Measurements from ENCODE around the gene SCN1A.

SCN1A gene

DNA sequence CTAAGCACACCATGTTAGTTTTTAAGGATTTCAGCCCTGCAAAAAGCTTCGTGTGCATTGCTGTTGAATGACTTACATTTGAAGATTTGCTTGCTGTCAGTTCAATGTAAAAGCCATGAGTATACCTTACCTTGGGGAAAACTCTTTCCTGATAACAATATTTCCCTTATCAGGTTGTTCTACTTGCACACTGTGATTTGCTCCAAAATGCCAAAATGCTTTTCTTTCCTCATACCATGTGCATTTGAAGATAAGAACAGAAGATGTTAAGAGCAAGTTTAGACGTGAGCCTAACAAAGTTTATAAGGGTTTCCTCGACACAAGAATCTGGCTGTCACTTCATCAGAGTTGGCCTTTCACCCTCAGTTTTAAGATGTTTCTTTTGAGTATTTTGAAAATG, 57.6 kb downstream of the SCN1A start:
- Histone ChIP-seq H3K4me3 (ENCODE audit: low read depth, low read length) (no peak overlapping the region), H3K4me1 (ENCODE audit: control insufficient read depth, insufficient read depth, low read length) (no peaks in the 10 kb centered on the region), H3K9ac (ENCODE audit: low read depth, low read length) (no peak overlapping the region), H3K9me3 (ENCODE audit: control insufficient read depth, insufficient read depth, low read length) (no peaks in the 10 kb centered on the region), H3K27me3 (ENCODE audit: control insufficient read depth, insufficient read depth, low read length) (no peaks in the 10 kb centered on the region), H3K36me3 (ENCODE audit: control insufficient read depth, insufficient read depth, low read length) (no peaks in the 10 kb centered on the region)

DNA sequence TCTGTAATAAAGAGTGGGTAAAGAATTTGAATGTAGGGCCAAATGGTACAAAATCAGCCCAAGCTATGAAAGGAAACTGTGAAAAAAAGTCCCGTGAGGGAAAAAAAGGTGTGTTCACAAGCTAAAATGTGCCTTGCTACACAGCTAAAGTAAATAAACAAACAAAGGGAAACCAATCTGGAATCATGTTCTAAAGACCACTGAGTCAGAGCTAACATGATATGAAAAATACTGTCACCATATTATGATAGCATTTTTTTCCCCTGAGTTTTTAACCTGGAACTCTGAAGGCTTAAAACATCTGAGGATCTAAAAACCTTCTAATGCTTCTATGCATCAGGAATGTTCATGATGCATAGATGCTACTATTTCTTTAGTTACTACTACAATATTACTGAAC, 58.8 kb downstream of the SCN1A start:
- Histone ChIP-seq H3K9ac (ENCODE audit: low read depth, low read length) (no peak overlapping the region), H3K9me3 (ENCODE audit: control insufficient read depth, insufficient read depth, low read length) (no peaks in the 10 kb centered on the region), H3K4me1 (ENCODE audit: control insufficient read depth, insufficient read depth, low read length) (no peaks in the 10 kb centered on the region), H3K27me3 (ENCODE audit: control insufficient read depth, insufficient read depth, low read length) (no peaks in the 10 kb centered on the region), H3K4me3 (ENCODE audit: low read depth, low read length) (no peak overlapping the region), H3K36me3 (ENCODE audit: control insufficient read depth, insufficient read depth, low read length) (no peaks in the 10 kb centered on the region)

DNA sequence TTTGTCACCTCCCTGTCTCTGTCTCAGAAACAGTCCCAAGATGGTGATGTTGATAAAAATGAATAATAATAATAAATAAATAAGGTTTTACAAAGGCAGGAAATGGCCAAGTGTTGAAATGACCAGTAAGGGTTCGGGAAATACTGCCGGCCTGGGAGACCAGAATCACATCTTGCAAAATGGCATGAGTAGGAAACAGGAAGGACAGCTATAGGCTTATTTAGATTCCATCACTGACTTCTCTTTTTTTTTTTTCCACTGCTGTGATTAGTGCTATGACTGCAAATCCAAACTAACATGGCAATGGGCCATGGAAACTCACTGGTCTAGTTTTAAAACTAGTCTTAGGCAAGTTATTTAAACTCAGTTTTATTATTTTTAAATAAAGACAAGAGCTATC, 60.6 kb downstream of the SCN1A start:
- no peak overlapping the region for H3K4me3 ChIP-seq (ENCODE audit: low read depth, low read length)
- no peaks in the 10 kb centered on the region for H3K4me1 ChIP-seq (ENCODE audit: control insufficient read depth, insufficient read depth, low read length)
- H3K9me3 ChIP-seq (ENCODE audit: control insufficient read depth, insufficient read depth, low read length) = no peaks in the 10 kb centered on the region
- no peak overlapping the region for H3K9ac ChIP-seq (ENCODE audit: low read depth, low read length)
- H3K27me3 ChIP-seq (ENCODE audit: control insufficient read depth, insufficient read depth, low read length) = peaks cover 2% of the 10 kb centered on the region
- no peaks in the 10 kb centered on the region for H3K36me3 ChIP-seq (ENCODE audit: control insufficient read depth, insufficient read depth, low read length)

DNA sequence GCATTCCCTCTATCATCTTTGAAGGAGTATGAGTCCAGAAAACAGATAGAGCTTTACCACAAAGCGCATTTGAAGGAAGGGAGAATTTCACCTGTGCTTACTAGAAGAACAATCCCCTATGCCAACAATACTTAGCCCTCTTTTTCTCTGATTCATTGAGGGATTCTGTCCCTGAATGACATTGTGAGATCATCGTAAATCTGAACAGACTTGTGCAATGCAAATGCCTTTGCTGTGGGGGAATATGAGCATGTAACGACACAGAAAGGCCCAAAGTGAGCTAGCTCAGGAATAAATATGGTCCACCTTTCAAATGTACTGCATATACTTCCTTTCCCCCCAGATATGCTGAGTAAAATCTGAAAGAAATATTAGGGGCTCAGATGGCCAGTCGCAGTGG, 67.6 kb downstream of the SCN1A start:
- H3K4me3 ChIP-seq (ENCODE audit: low read depth, low read length) = no peak overlapping the region
- no peak overlapping the region for H3K9ac ChIP-seq (ENCODE audit: low read depth, low read length)
- no peaks in the 10 kb centered on the region for H3K4me1 ChIP-seq (ENCODE audit: control insufficient read depth, insufficient read depth, low read length)
- H3K27me3 ChIP-seq (ENCODE audit: control insufficient read depth, insufficient read depth, low read length) = peaks cover 2% of the 10 kb centered on the region
- H3K9me3 ChIP-seq (ENCODE audit: control insufficient read depth, insufficient read depth, low read length) = no peaks in the 10 kb centered on the region
- no peaks in the 10 kb centered on the region for H3K36me3 ChIP-seq (ENCODE audit: control insufficient read depth, insufficient read depth, low read length)

DNA sequence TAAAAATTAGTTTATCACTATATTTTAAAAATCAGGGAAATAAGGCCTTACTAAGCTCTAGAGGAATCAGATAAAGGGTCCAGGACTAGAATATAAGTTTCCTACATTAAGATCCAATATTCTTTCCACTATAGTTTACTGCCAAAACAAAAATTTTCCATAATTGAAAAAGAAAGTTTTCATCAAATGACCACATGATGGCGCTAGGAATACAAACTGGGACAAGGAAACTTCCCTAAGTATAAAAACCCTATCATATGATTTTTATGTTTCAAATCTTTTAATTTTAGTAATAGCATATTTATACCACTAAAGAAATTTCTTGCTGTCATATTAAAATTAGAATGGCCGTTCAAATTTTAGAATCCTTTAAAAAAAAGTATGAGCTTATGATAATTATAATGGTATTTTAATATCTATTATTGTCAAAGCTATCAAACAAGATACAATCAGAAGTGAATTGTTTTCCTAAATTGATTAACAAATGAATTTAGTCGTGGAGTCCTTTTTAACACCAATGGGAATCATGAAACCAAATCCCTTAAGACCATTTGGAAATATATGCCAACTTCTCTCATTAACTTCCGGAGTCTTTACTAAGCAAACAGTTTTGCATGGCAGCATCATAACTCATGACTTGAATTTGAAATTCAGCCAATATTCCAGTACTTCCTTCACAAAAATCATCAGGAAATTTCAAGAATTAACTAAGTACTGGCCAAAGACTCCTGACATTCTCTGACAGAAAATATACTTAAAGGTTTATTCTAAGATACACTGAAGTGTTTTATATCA, 70.3 kb downstream of the SCN1A start:
- H3K4me1 ChIP-seq (ENCODE audit: control insufficient read depth, insufficient read depth, low read length) = no peaks in the 10 kb centered on the region
- H3K9me3 ChIP-seq (ENCODE audit: control insufficient read depth, insufficient read depth, low read length) = no peaks in the 10 kb centered on the region
- H3K27me3 ChIP-seq (ENCODE audit: control insufficient read depth, insufficient read depth, low read length) = no peaks in the 10 kb centered on the region
- H3K9ac ChIP-seq (ENCODE audit: low read depth, low read length) = no peak overlapping the region
- no peaks in the 10 kb centered on the region for H3K36me3 ChIP-seq (ENCODE audit: control insufficient read depth, insufficient read depth, low read length)
- H3K4me3 ChIP-seq (ENCODE audit: low read depth, low read length) = no peak overlapping the region

DNA sequence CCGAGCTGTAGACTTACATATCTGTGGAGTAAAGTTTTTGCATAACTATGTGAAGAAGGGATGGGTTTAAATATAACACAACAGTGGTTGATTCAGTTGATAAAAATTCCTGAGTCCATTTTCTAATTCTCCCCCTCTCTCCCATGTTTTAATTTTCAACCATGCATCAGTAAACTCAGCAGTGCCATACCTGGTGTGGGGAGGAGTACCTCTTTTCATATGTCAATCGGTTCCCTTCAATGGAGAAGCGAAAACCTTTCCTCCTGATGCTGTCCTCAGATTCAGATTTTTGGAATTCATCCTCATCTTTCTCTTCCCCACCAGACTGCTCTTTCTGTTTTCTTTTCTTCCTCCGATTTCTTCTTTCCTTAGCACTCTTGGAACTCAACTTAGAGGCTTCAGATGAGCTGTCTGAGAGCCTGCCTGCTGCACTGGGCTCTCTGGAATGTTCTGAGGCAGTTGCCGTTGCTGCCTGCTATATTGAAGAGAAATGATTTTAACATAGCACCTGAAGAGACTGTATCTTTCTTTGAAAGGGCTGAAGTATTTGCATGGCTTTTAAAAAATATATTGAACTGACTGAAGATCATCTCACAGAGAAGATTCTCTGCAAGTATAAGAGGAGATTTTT, 82.9 kb downstream of the SCN1A start:
- no peaks in the 10 kb centered on the region for H3K27me3 ChIP-seq (ENCODE audit: control insufficient read depth, insufficient read depth, low read length)
- H3K4me1 ChIP-seq (ENCODE audit: control insufficient read depth, insufficient read depth, low read length) = peaks cover 2% of the 10 kb centered on the region
- no peaks in the 10 kb centered on the region for H3K9me3 ChIP-seq (ENCODE audit: control insufficient read depth, insufficient read depth, low read length)
- H3K9ac ChIP-seq (ENCODE audit: low read depth, low read length) = no peak overlapping the region
- no peak overlapping the region for H3K4me3 ChIP-seq (ENCODE audit: low read depth, low read length)
- H3K36me3 ChIP-seq (ENCODE audit: control insufficient read depth, insufficient read depth, low read length) = no peaks in the 10 kb centered on the region

DNA sequence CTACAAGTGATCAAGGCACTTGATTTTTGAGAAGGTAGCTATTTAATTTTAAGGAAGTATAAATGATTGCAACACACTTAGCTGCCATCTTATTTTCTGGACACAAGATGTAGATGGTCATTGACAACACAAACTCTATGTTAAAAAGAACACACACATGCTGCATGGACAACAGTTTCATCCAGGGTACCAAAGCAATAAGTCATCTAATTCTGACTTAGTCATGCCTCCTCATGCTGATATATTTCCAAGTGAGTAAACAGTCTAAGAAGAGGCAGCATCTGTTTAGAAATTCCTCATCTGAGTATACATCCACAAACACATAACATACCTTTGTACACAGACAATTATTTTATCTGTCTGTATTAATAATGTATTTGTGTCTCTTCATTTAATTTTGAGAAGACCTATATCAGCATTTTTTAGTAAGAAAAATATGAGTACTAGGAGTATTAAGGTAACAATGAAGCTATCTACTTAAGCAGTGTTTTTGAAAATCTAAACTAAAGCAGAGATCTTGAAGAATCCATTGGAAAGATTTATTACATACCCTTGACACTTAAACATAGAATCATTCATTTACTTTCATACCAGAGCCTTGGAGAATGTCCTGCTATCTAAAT, 84.9 kb downstream of the SCN1A start:
- Histone ChIP-seq H3K4me3 (ENCODE audit: low read depth, low read length) (no peak overlapping the region), H3K36me3 (ENCODE audit: control insufficient read depth, insufficient read depth, low read length) (no peaks in the 10 kb centered on the region), H3K9ac (ENCODE audit: low read depth, low read length) (no peak overlapping the region), H3K9me3 (ENCODE audit: control insufficient read depth, insufficient read depth, low read length) (no peaks in the 10 kb centered on the region), H3K27me3 (ENCODE audit: control insufficient read depth, insufficient read depth, low read length) (no peaks in the 10 kb centered on the region), H3K4me1 (ENCODE audit: control insufficient read depth, insufficient read depth, low read length) (peaks cover 2% of the 10 kb centered on the region)

DNA sequence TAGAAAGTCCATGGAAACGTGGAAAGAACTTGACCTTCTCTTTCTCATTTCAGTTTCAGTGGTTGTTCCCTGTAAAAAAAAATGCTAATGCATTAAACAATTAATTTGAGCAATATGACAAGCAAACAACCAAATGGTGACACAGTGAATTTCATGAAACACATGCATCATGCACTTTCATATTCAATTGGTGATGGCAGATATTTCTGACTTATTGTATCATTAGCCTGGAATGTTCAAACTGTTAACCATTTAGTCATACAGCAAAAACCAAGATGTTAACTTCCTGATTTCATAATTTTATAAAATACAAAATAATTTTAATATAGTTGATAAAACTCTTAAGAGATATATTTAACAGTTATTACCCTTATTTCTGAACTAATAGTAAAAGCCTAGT, 85.5 kb downstream of the SCN1A start:
- Histone ChIP-seq H3K4me3 (ENCODE audit: low read depth, low read length) (no peak overlapping the region), H3K9ac (ENCODE audit: low read depth, low read length) (no peak overlapping the region), H3K36me3 (ENCODE audit: control insufficient read depth, insufficient read depth, low read length) (no peaks in the 10 kb centered on the region), H3K27me3 (ENCODE audit: control insufficient read depth, insufficient read depth, low read length) (no peaks in the 10 kb centered on the region), H3K4me1 (ENCODE audit: control insufficient read depth, insufficient read depth, low read length) (peaks cover 2% of the 10 kb centered on the region), H3K9me3 (ENCODE audit: control insufficient read depth, insufficient read depth, low read length) (no peaks in the 10 kb centered on the region)

DNA sequence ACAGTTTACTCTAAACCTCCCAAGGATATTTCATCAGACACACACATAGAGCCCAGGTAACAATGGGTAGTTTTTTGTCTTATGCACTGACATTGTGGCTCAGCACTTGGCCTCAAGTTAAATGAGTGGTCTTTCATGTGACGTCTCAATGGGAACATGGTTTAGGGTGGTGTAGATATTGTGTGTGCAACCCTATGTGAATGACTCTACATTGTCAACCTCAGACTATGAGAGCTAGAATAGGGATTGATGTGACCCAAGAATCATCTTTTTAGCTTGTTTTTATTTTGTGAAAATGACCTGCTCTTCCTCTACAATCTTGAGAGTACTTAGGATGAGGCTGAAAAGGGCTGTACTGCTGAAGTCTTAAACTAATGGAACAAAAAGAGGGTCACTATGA, 86.2 kb downstream of the SCN1A start:
- no peaks in the 10 kb centered on the region for H3K27me3 ChIP-seq (ENCODE audit: control insufficient read depth, insufficient read depth, low read length)
- H3K9ac ChIP-seq (ENCODE audit: low read depth, low read length) = no peak overlapping the region
- H3K9me3 ChIP-seq (ENCODE audit: control insufficient read depth, insufficient read depth, low read length) = no peaks in the 10 kb centered on the region
- no peaks in the 10 kb centered on the region for H3K36me3 ChIP-seq (ENCODE audit: control insufficient read depth, insufficient read depth, low read length)
- H3K4me3 ChIP-seq (ENCODE audit: low read depth, low read length) = no peak overlapping the region
- H3K4me1 ChIP-seq (ENCODE audit: control insufficient read depth, insufficient read depth, low read length) = peaks cover 2% of the 10 kb centered on the region

DNA sequence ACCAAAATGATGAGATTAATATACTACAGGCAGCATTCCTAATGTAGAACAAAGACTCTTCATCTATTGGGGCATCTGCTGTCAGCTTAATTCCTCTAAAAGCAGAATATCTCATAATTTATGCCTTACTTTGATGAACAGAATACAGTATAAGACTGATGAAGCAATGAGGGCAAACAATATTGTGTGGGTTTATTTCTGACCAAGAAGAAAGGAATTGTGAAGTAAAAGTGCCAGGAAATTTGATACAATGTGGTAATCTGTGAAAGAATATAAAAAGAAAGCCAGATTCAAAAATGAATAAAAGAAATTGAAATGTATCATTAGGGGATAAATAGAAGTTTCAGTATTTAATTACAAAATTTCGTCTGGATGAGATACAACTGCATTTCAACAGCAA, 95.5 kb downstream of the SCN1A start:
- H3K27me3 ChIP-seq (ENCODE audit: control insufficient read depth, insufficient read depth, low read length) = no peaks in the 10 kb centered on the region
- no peaks in the 10 kb centered on the region for H3K9me3 ChIP-seq (ENCODE audit: control insufficient read depth, insufficient read depth, low read length)
- H3K4me3 ChIP-seq (ENCODE audit: low read depth, low read length) = no peak overlapping the region
- H3K4me1 ChIP-seq (ENCODE audit: control insufficient read depth, insufficient read depth, low read length) = no peaks in the 10 kb centered on the region
- H3K9ac ChIP-seq (ENCODE audit: low read depth, low read length) = no peak overlapping the region
- no peaks in the 10 kb centered on the region for H3K36me3 ChIP-seq (ENCODE audit: control insufficient read depth, insufficient read depth, low read length)

DNA sequence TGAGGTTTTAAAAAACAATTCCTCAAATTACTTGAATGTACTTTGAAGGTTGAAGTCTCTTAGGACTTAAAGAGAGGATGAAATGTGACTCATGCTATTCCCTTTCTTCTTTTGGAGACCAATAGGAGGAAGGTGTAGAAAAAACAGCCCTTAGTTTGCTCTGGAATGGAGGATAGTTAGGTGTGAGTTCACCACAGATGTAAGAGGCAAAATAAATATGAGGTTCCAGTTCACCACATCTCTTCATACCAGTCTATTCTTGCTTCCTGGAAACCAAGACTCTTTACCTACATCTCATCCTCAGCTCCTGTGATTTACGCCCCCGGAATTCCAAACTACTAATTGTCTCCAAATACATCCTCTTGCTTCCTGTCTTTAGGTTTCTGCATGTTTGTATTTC, 96.8 kb downstream of the SCN1A start:
- no peak overlapping the region for H3K4me3 ChIP-seq (ENCODE audit: low read depth, low read length)
- no peaks in the 10 kb centered on the region for H3K27me3 ChIP-seq (ENCODE audit: control insufficient read depth, insufficient read depth, low read length)
- no peak overlapping the region for H3K9ac ChIP-seq (ENCODE audit: low read depth, low read length)
- no peaks in the 10 kb centered on the region for H3K36me3 ChIP-seq (ENCODE audit: control insufficient read depth, insufficient read depth, low read length)
- H3K9me3 ChIP-seq (ENCODE audit: control insufficient read depth, insufficient read depth, low read length) = no peaks in the 10 kb centered on the region
- H3K4me1 ChIP-seq (ENCODE audit: control insufficient read depth, insufficient read depth, low read length) = no peaks in the 10 kb centered on the region

DNA sequence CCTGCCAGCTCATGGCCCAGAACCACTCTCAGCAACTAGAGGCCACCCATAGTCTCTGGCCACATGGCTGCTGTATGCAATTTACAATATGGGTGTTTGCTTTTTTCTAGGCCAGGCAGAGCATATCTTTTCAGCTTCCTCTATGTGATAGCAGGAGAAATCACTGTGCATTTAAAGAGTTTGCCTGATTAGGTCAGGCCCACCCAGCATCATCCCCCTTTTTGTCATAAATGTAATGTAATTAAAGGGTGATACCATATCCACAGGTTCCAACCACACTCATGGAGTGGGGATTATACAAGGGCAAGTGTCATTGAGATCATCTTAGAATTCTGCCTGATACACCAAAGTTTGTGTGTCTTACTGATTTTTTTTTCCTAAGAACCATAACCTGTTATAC, 102.5 kb downstream of the SCN1A start:
- no peaks in the 10 kb centered on the region for H3K27me3 ChIP-seq (ENCODE audit: control insufficient read depth, insufficient read depth, low read length)
- H3K9me3 ChIP-seq (ENCODE audit: control insufficient read depth, insufficient read depth, low read length) = no peaks in the 10 kb centered on the region

More for the DNA sequence above, 102.5 kb downstream of the SCN1A start:
- Histone ChIP-seq H3K36me3 (ENCODE audit: control insufficient read depth, insufficient read depth, low read length) (no peaks in the 10 kb centered on the region), H3K4me1 (ENCODE audit: control insufficient read depth, insufficient read depth, low read length) (no peaks in the 10 kb centered on the region), H3K9ac (ENCODE audit: low read depth, low read length) (no peak overlapping the region), H3K4me3 (ENCODE audit: low read depth, low read length) (no peak overlapping the region)

Measured in iPS-15b (cell line).